ENCODE data around the gene KIFC3.

- TF ChIP-seq, protein P1, sequence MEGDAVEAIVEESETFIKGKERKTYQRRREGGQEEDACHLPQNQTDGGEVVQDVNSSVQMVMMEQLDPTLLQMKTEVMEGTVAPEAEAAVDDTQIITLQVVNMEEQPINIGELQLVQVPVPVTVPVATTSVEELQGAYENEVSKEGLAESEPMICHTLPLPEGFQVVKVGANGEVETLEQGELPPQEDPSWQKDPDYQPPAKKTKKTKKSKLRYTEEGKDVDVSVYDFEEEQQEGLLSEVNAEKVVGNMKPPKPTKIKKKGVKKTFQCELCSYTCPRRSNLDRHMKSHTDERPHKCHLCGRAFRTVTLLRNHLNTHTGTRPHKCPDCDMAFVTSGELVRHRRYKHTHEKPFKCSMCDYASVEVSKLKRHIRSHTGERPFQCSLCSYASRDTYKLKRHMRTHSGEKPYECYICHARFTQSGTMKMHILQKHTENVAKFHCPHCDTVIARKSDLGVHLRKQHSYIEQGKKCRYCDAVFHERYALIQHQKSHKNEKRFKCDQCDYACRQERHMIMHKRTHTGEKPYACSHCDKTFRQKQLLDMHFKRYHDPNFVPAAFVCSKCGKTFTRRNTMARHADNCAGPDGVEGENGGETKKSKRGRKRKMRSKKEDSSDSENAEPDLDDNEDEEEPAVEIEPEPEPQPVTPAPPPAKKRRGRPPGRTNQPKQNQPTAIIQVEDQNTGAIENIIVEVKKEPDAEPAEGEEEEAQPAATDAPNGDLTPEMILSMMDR (IDR thresholded peaks at IDR 0.05), result no peak
- TF ChIP-seq POLR2A (IDR thresholded peaks at IDR 0.05), result no peak
Measured at GRCh38 chr16:57769541-57770145, 32.6 kb downstream of the KIFC3 start.

Data from heart left ventricle (tissue), 13 donors.